Type B pancreatic cell (in vitro differentiated cells): ENCODE results near the gene MARS2. TPM values are rescaled to one million over a fixed set of nuclear protein-coding genes. Genes with fewer than 3 reads are reported as not detected.
A peak's percentile ranks its signal among the peaks of the same experiment; 100 is the strongest.

Experiments
- DNase-seq: peaks from one replicate; pipeline ENCODE4 v3.0.0; 2021; ENCODE audit warnings: mixed read lengths; ENCODE audit not compliant: unreplicated experiment; ENCODE audit errors: extremely low spot score
- H3K27ac Mint-ChIP-seq: 2 replicates; pipeline ENCODE4 v1.8.0; 2021; ENCODE audit warnings: mild to moderate bottlenecking, mixed read lengths
- H3K27me3 Mint-ChIP-seq: 2 replicates; pipeline ENCODE4 v1.8.0; 2021; ENCODE audit warnings: mixed read lengths
- H3K36me3 Mint-ChIP-seq: 2 replicates; pipeline ENCODE4 v1.8.0; 2021; ENCODE audit warnings: mixed read lengths
- H3K4me1 Mint-ChIP-seq: one replicate; pipeline ENCODE4 v1.8.0; 2021; ENCODE audit warnings: mixed read lengths; ENCODE audit not compliant: unreplicated experiment
- H3K4me3 Mint-ChIP-seq: 2 replicates; pipeline ENCODE4 v1.8.0; 2021; ENCODE audit warnings: mild to moderate bottlenecking, mixed read lengths
- H3K9me3 Mint-ChIP-seq: 2 replicates; pipeline ENCODE4 v1.8.0; 2021; ENCODE audit warnings: mixed read lengths
- long read RNA-seq: library from polyadenylated mRNA; unstranded; transcript quantifications from one replicate; pipeline ENCODE4 v2.0.0, GENCODE V29; 2020
- total RNA-seq: library from RNA; stranded (reverse); gene quantifications from 2 replicates; pipeline ENCODE4 v1.2.1, GENCODE V29; 2021; ENCODE audit warnings: low replicate concordance
- TF ChIP-seq, protein P1 (sequence below): fragments of 200-600 bp; sonication (generic); conservative IDR thresholded peaks from 2 replicates; pipeline ENCODE4 v1.5.0; 2021; ENCODE audit warnings: antibody characterized with exemption, mild to moderate bottlenecking

The MARS2 gene
- 10.3 and 10.4 TPM in 2 replicates for total RNA-seq
- long read RNA-seq, transcript MARS2-201 (1 exons, 3,019 nt): major isoform, 17 of 17 reads
- long read RNA-seq, partial matches to known transcripts: 0 of 17 reads
- long read RNA-seq, other reads (novel, unspliced or antisense): 0 of 17 reads

DNA sequence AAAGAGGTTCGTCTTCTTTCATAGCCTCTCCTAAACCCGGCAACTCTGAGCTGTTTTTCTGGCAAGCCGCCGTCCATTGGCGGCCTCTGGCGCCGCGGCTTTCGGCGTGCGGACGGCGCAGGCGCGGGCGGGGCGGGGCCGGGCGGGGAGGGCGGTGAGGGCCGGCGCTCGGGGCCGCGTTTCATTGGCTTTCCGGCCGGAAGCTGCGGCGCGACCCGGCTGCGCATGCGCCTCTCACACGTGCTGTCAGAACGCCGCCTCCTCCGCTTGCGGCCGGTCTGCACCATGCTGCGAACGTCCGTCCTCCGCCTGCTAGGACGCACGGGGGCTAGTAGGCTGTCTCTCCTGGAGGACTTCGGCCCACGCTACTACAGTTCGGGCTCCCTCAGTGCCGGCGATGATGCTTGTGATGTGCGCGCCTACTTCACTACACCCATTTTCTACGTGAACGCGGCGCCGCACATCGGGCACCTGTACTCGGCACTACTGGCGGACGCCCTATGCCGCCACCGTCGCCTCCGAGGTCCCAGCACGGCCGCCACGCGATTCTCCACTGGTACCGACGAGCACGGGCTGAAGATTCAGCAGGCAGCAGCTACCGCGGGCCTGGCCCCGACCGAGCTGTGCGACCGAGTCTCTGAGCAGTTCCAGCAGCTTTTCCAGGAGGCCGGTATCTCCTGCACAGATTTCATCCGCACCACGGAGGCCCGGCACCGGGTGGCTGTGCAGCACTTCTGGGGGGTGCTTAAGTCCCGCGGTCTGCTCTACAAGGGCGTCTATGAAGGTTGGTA is at the start of gene MARS2:
Gene MARS2 (plus strand): TSS at position 249 of the 791 bp plus-strand sequence. CDS start 37 bp downstream, at position 286.
- H3K4me3 Mint-ChIP-seq: peak within 1 kb of the TSS; percentile 89
- no peaks in the 10 kb centered on the region for H3K27me3 Mint-ChIP-seq
- TF ChIP-seq, protein P1, sequence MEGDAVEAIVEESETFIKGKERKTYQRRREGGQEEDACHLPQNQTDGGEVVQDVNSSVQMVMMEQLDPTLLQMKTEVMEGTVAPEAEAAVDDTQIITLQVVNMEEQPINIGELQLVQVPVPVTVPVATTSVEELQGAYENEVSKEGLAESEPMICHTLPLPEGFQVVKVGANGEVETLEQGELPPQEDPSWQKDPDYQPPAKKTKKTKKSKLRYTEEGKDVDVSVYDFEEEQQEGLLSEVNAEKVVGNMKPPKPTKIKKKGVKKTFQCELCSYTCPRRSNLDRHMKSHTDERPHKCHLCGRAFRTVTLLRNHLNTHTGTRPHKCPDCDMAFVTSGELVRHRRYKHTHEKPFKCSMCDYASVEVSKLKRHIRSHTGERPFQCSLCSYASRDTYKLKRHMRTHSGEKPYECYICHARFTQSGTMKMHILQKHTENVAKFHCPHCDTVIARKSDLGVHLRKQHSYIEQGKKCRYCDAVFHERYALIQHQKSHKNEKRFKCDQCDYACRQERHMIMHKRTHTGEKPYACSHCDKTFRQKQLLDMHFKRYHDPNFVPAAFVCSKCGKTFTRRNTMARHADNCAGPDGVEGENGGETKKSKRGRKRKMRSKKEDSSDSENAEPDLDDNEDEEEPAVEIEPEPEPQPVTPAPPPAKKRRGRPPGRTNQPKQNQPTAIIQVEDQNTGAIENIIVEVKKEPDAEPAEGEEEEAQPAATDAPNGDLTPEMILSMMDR: no peak

DNA sequence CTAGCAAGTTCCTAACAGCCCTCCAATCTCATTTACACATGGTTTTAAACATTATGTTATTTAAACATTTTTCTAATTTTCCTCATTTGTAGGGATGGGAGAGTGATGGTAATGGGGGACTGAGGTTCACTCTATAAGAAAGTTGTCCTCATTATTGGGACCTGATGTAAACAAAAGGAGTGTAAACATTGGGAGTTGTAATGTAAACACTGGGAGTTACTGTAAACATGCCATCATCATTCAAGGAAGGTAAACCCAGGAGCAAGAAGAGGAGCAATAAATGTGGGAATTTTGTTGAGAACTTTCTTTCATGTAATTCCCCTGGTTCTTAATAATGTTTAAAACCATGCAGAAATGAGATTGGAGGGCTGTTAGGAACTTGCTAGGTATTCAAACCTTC is 47.6 kb upstream of the MARS2 start:
- Mint-ChIP-seq H3K27me3 (no peaks in the 10 kb centered on the region), H3K27ac (no peak overlapping the region), H3K36me3 (no peaks in the 10 kb centered on the region), H3K4me1 (no peaks in the 10 kb centered on the region), H3K4me3 (no peak overlapping the region), H3K9me3 (no peaks in the 10 kb centered on the region)
- TF ChIP-seq, protein P1: no peak
- no peak for DNase-seq

More for the DNA sequence above, at the start of gene MARS2:
- Mint-ChIP-seq H3K36me3 (peaks cover 12% of the 10 kb centered on the region), H3K4me1 (peaks cover 30% of the 10 kb centered on the region), H3K27ac (peak within 1 kb of the TSS; percentile 90), H3K9me3 (no peaks in the 10 kb centered on the region)
- peak; percentile 95 for DNase-seq

DNA sequence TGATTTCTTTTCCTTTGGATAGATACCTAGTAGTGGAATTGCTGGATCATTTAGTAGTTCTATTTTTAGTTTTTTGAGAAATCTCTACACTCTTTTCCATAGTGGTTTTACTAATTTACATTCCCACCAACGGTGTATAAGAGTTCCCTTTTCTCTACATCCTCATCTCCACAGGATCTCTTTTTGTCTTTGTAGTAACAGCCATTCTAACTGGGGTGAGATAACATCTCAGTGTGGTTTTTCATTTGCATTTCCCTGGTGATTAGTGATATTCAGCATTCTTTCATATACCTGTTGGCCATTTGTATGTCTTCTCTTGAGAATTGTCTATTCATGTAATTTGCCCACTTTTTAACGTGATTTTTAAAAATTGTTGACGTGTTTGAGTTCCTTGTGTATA is 43.5 kb upstream of the MARS2 start:
- H3K27me3 Mint-ChIP-seq: no peaks in the 10 kb centered on the region
- H3K4me3 Mint-ChIP-seq: no peak overlapping the region
- no peak for DNase-seq
- TF ChIP-seq, protein P1: no peak
- peaks cover 5% of the 10 kb centered on the region for H3K9me3 Mint-ChIP-seq
- H3K4me1 Mint-ChIP-seq: no peaks in the 10 kb centered on the region
- peaks cover 12% of the 10 kb centered on the region for H3K36me3 Mint-ChIP-seq
- no peak overlapping the region for H3K27ac Mint-ChIP-seq

DNA sequence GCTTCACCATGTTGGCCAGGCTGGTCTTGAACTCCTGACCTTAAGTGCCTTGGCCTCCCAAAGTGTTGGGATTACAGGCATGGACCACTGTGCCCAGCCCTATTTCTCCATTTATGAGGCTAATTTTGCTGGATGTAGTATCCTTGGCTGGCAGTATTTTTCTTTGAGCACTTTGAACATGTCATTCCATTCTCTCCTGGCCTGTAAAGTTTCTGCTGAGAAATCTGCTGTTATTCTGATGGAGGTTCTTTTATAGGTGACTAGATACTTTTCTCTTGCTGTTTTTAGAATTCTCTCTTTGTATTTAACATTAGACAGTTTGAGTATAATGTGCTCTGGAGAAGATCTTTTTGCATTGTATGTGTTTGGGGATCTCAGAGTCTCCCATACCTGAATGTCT is 38.9 kb upstream of the MARS2 start:
- peaks cover 34% of the 10 kb centered on the region for H3K36me3 Mint-ChIP-seq

DNA sequence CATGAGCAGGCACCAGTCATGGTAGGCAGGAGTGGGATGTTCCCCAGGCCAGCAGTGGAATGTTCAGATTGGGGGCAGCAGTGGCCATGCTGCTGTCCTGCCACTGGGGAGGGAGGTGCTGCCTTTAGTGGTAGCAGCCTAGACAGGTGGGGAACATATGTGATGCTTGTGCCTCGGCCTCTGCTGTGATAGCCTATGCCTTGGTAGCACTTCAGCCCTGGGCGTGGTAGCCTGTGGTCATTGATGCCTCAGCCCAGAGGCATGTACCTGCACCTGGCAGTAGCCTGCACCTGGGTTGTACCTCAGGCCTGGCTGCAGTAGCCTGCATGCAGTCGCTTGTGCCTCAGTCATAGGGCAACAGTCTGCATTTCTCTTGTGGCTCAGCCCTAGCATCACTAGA is 36.9 kb upstream of the MARS2 start:
- DNase-seq: no peak
- Mint-ChIP-seq H3K4me3 (no peak overlapping the region), H3K9me3 (peaks cover 16% of the 10 kb centered on the region), H3K36me3 (peaks cover 39% of the 10 kb centered on the region), H3K27ac (no peak overlapping the region), H3K27me3 (no peaks in the 10 kb centered on the region), H3K4me1 (no peaks in the 10 kb centered on the region)
- TF ChIP-seq, protein P1: no peak

More for the DNA sequence above, 38.9 kb upstream of the MARS2 start:
- Mint-ChIP-seq H3K4me1 (no peaks in the 10 kb centered on the region), H3K4me3 (no peak overlapping the region), H3K27me3 (no peaks in the 10 kb centered on the region), H3K27ac (no peak overlapping the region), H3K9me3 (peaks cover 16% of the 10 kb centered on the region)
- TF ChIP-seq, protein P1: no peak
- no peak for DNase-seq
